ENCODE data around the gene SCIN. TPM values are rescaled to one million over a fixed set of nuclear protein-coding genes. Genes with fewer than 3 reads are reported as not detected.

Gene SCIN
- total RNA-seq, 1 experiment from 2014 or later: 5.6 TPM

- in situ Hi-C loops (cut with HindIII; ENCODE audit: low pct_unique_long_range_greater_than_20kb, low sequenced_read_pairs): no loop called here
- ChIA-PET CTCF (no interaction called here), POLR2A (no interaction called here)
- DNase-seq (ENCODE audit: low read depth, low spot score) (no peak), ATAC-seq (0 out of 2 replicates have a peak, but pooled peaks have one; percentile 42)
- BruUV-seq (replicated peaks): no TSS peak
- no peaks in the 10 kb centered on the region for H3K36me3 ChIP-seq (ENCODE audit: control insufficient read depth, insufficient read depth, low read length)
- H3K4me1 ChIP-seq (ENCODE audit: control insufficient read depth, insufficient read depth, low read length): no peaks in the 10 kb centered on the region
- intact Hi-C loops (cut with micrococcal nuclease; ENCODE audit: unreplicated experiment): no loop called here
- H3K9me3 ChIP-seq (ENCODE audit: control insufficient read depth, insufficient read depth, low read depth, low read length): no peaks in the 10 kb centered on the region
- TF ChIP-seq TCF7L2 (IDR thresholded peaks at IDR 0.05; ENCODE audit: low read depth, low read length) (peak; percentile 60; the same call in 1 of the 2 replicates), CTCF (IDR thresholded peaks at IDR 0.05) (peak; percentile 61)
- TF ChIP-seq, protein P1, sequence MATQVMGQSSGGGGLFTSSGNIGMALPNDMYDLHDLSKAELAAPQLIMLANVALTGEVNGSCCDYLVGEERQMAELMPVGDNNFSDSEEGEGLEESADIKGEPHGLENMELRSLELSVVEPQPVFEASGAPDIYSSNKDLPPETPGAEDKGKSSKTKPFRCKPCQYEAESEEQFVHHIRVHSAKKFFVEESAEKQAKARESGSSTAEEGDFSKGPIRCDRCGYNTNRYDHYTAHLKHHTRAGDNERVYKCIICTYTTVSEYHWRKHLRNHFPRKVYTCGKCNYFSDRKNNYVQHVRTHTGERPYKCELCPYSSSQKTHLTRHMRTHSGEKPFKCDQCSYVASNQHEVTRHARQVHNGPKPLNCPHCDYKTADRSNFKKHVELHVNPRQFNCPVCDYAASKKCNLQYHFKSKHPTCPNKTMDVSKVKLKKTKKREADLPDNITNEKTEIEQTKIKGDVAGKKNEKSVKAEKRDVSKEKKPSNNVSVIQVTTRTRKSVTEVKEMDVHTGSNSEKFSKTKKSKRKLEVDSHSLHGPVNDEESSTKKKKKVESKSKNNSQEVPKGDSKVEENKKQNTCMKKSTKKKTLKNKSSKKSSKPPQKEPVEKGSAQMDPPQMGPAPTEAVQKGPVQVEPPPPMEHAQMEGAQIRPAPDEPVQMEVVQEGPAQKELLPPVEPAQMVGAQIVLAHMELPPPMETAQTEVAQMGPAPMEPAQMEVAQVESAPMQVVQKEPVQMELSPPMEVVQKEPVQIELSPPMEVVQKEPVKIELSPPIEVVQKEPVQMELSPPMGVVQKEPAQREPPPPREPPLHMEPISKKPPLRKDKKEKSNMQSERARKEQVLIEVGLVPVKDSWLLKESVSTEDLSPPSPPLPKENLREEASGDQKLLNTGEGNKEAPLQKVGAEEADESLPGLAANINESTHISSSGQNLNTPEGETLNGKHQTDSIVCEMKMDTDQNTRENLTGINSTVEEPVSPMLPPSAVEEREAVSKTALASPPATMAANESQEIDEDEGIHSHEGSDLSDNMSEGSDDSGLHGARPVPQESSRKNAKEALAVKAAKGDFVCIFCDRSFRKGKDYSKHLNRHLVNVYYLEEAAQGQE (IDR thresholded peaks at IDR 0.05; ENCODE audit: insufficient read depth in 1 of 2, low read depth in 2 of 2, low read length in 1 of 2): no peak
- no peak overlapping the region for H3K27ac ChIP-seq (ENCODE audit: low read length)
- no peaks in the 10 kb centered on the region for H3K27me3 ChIP-seq (ENCODE audit: control insufficient read depth, insufficient read depth, low read length)
- no peak overlapping the region for H3K4me3 ChIP-seq (ENCODE audit: low read depth in 2 of 2, low read length in 2 of 2)
Observed at GRCh38 chr7:12674861-12675260, 104.3 kb downstream of the SCIN start.

DNA sequence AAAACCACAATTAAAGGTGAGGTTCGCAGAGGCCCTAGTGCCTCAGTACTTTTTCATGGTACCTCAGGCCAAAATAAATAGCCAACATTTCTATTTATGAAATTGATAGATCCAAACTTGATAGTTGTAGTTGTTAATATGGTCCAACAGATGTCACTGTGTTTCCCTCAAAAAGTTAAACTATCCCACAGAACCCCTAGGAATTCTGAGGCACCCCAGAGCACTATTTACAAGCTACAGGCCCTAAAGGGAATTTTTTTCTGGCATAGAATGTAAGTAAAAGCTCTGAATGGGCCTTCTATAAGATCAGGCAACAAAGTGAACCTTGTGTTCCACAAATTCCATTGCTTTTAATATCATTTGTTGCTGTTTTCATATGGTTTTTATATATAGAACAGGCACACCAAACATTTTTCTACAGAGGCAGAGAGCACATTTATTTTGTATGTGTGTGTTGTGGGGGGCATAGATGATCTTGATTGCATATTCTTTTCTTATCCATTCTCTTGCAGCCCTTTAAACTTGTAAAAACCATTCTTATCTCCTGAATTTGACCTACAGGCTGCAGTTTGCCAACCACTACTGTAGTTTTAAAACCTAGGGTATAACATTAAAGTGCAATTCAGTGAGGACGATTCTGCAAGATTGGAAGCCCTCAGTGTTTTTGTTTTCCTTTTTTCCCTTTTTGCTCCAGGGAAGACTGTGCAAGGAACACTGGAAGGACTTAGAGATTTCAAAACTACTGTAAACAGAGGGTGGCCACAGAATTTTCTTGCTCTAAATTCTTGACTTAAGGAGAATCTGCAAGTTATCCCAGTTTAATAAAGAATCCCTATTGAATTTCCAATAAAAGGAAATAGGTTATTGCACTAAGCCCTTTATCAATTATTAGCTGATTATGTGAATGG, 113.4 kb downstream of the SCIN start:
- Histone ChIP-seq H3K4me1 (ENCODE audit: control insufficient read depth, insufficient read depth, low read length) (peaks cover 13% of the 10 kb centered on the region), H3K36me3 (ENCODE audit: control insufficient read depth, insufficient read depth, low read length) (peaks cover 5% of the 10 kb centered on the region; the same call in 1 of the 2 replicates), H3K4me3 (ENCODE audit: low read depth in 2 of 2, low read length in 2 of 2) (no peak overlapping the region), H3K9me3 (ENCODE audit: control insufficient read depth, insufficient read depth, low read depth, low read length) (no peaks in the 10 kb centered on the region), H3K27ac (ENCODE audit: low read length) (no peak overlapping the region), H3K27me3 (ENCODE audit: control insufficient read depth, insufficient read depth, low read length) (no peaks in the 10 kb centered on the region)
- peak; percentile 57; the same call in 1 of the 2 replicates for TF ChIP-seq CTCF (IDR thresholded peaks at IDR 0.05)
- no peak for TF ChIP-seq SIN3A (IDR thresholded peaks at IDR 0.05; ENCODE audit: borderline replicate concordance, insufficient read depth, low read depth, low read length)
- TF ChIP-seq TCF7L2 (IDR thresholded peaks at IDR 0.05; ENCODE audit: low read depth, low read length): no peak
- in situ Hi-C loops (cut with HindIII; ENCODE audit: low pct_unique_long_range_greater_than_20kb, low sequenced_read_pairs) (no loop called here), intact Hi-C loops (cut with micrococcal nuclease; ENCODE audit: unreplicated experiment) (loop anchor here (2.0 to 10.0 kb wide), 2 partner anchors 45 to 431 kb away; no protein-coding TSS in a partner anchor)
- POLR2A ChIA-PET: no interaction called here
- DNase-seq (ENCODE audit: low read depth, low spot score) (no peak), ATAC-seq (no peak)
- no TSS peak for BruUV-seq (replicated peaks)
- CTCF ChIA-PET: no interaction called here

All from Panc1 (cell line).